OCI-LY1 (cell line): ENCODE data around the gene AFAP1.

ENCODE experiments used
- H2AFZ ChIP-seq: fragments of 200-600 bp; sonication (generic), shearing (Covaris generic); 2 replicates; pipeline ENCODE4 v1.6.0; 2014; ENCODE audit warnings: antibody characterized with exemption, mild to moderate bottlenecking, low read length
- H3F3A ChIP-seq: fragments of 200-600 bp; sonication (generic), shearing (Covaris generic); 2 replicates; pipeline ENCODE4 v1.6.0; 2014; ENCODE audit warnings: mild to moderate bottlenecking, antibody characterized with exemption, low read length, moderate library complexity; ENCODE audit not compliant: insufficient read depth
- H3K27ac ChIP-seq: fragments of 200-600 bp; sonication (generic); 2 replicates; pipeline ENCODE4 v1.5.1; 2014; ENCODE audit warnings: low read length, mixed run types, mild to moderate bottlenecking, low read depth; ENCODE audit not compliant: poor library complexity, severe bottlenecking
- H3K27me3 ChIP-seq: fragments of 200-600 bp; sonication (generic); 2 replicates; pipeline ENCODE4 v1.6.0; 2014; ENCODE audit warnings: antibody characterized with exemption, mild to moderate bottlenecking, low read length, moderate library complexity; ENCODE audit not compliant: insufficient read depth
- H3K36me3 ChIP-seq: fragments of 200-600 bp; sonication (generic); 2 replicates; pipeline ENCODE4 v1.6.1; 2014; ENCODE audit warnings: mild to moderate bottlenecking, antibody characterized with exemption, low read length, moderate library complexity, mixed read lengths; ENCODE audit not compliant: insufficient read depth
- H3K4me1 ChIP-seq: fragments of 200-600 bp; sonication (generic); 2 replicates; pipeline ENCODE4 v1.5.1; 2014; ENCODE audit warnings: mild to moderate bottlenecking, low read length, moderate library complexity; ENCODE audit not compliant: insufficient read depth, severe bottlenecking
- H3K4me2 ChIP-seq: fragments of 200-600 bp; sonication (generic), shearing (Covaris generic); 2 replicates; pipeline ENCODE4 v1.6.1; 2014; ENCODE audit warnings: low read length
- H3K4me3 ChIP-seq: fragments of 200-600 bp; sonication (generic); 2 replicates; pipeline ENCODE4 v1.5.1; 2014; ENCODE audit warnings: low read length, low read depth, mild to moderate bottlenecking, mixed read lengths; ENCODE audit not compliant: poor library complexity, severe bottlenecking
- H3K79me2 ChIP-seq: fragments of 200-600 bp; shearing (Covaris generic); 2 replicates; pipeline ENCODE4 v1.6.1; 2016; ENCODE audit warnings: mixed run types, low read length, mixed read lengths; ENCODE audit not compliant: insufficient read depth
- H3K9ac ChIP-seq: fragments of 200-600 bp; sonication (generic), shearing (Covaris generic); 2 replicates; pipeline ENCODE4 v1.6.1; 2014; ENCODE audit warnings: mild to moderate bottlenecking, low read length, mixed read lengths
- H3K9me2 ChIP-seq: fragments of 200-600 bp; sonication (generic), shearing (Covaris generic); 2 replicates; pipeline ENCODE4 v1.6.1; 2014; ENCODE audit warnings: low read depth, mild to moderate bottlenecking, low read length, mixed read lengths
- H3K9me3 ChIP-seq: fragments of 200-600 bp; shearing (Covaris generic); 2 replicates; pipeline ENCODE4 v1.6.1; 2014; ENCODE audit warnings: low read length, mixed read lengths
- H4K20me1 ChIP-seq: fragments of 200-600 bp; sonication (generic), shearing (Covaris generic); 2 replicates; pipeline ENCODE4 v1.6.0; 2016; ENCODE audit warnings: mild to moderate bottlenecking, low read length; ENCODE audit not compliant: insufficient read depth
- CTCF ChIP-seq: fragments of 200-600 bp; sonication (generic), shearing (Covaris generic); IDR thresholded peaks from 2 replicates; pipeline ENCODE4 v1.5.1; 2017; ENCODE audit warnings: mild to moderate bottlenecking, antibody characterized with exemption, low read length, moderate library complexity, mixed read lengths
- EZH2 ChIP-seq: fragments of 200-600 bp; sonication (generic), shearing (Covaris generic); IDR thresholded peaks from 2 replicates; pipeline ENCODE4 v1.8.0; 2017; ENCODE audit warnings: borderline replicate concordance, mixed run types, mild to moderate bottlenecking, antibody characterized with exemption, low read length, moderate library complexity, mixed read lengths

AFAP1 gene

GRCh38 chr4:7885216-7886006, 54.2 kb downstream of the AFAP1 start:
- H3F3A ChIP-seq, result no peaks in the 10 kb centered on the region
- H3K4me2 ChIP-seq, result no peak overlapping the region

GRCh38 chr4:7880683-7881082, 59.0 kb downstream of the AFAP1 start:
- Histone ChIP-seq H3K9ac (no peak overlapping the region), H2AFZ (no peak overlapping the region), H3F3A (no peaks in the 10 kb centered on the region), H3K4me3 (no peak overlapping the region), H3K27me3 (no peaks in the 10 kb centered on the region), H3K9me3 (no peaks in the 10 kb centered on the region), H3K79me2 (no peaks in the 10 kb centered on the region), H3K4me1 (no peaks in the 10 kb centered on the region), H4K20me1 (no peaks in the 10 kb centered on the region), H3K36me3 (no peaks in the 10 kb centered on the region), H3K27ac (no peak overlapping the region), H3K9me2 (no peaks in the 10 kb centered on the region), H3K4me2 (no peak overlapping the region)
- TF ChIP-seq EZH2, result no peak
- TF ChIP-seq CTCF, result no peak

More at GRCh38 chr4:7885216-7886006, 54.2 kb downstream of the AFAP1 start:
- Histone ChIP-seq H3K4me3 (no peak overlapping the region), H4K20me1 (no peaks in the 10 kb centered on the region), H2AFZ (no peak overlapping the region), H3K9me2 (no peaks in the 10 kb centered on the region), H3K79me2 (no peaks in the 10 kb centered on the region), H3K4me1 (no peaks in the 10 kb centered on the region), H3K36me3 (no peaks in the 10 kb centered on the region), H3K9ac (no peak overlapping the region), H3K27me3 (no peaks in the 10 kb centered on the region), H3K27ac (no peak overlapping the region), H3K9me3 (no peaks in the 10 kb centered on the region)
- no peak for TF ChIP-seq EZH2

GRCh38 chr4:7879127-7879526, 60.5 kb downstream of the AFAP1 start:
- H3K9me2 ChIP-seq, result no peaks in the 10 kb centered on the region
- no peak overlapping the region for H2AFZ ChIP-seq
- H3K4me3 ChIP-seq, result no peak overlapping the region
- no peak overlapping the region for H3K27ac ChIP-seq
- H3K27me3 ChIP-seq, result no peaks in the 10 kb centered on the region
- H3K4me1 ChIP-seq, result no peaks in the 10 kb centered on the region
- no peaks in the 10 kb centered on the region for H3K9me3 ChIP-seq
- no peak overlapping the region for H3K9ac ChIP-seq
- H3K79me2 ChIP-seq, result no peaks in the 10 kb centered on the region
- H3F3A ChIP-seq, result no peaks in the 10 kb centered on the region
- TF ChIP-seq CTCF (no peak), EZH2 (no peak)
- no peaks in the 10 kb centered on the region for H3K36me3 ChIP-seq
- no peak overlapping the region for H3K4me2 ChIP-seq
- H4K20me1 ChIP-seq, result no peaks in the 10 kb centered on the region

GRCh38 chr4:7878323-7878722, 61.3 kb downstream of the AFAP1 start:
- TF ChIP-seq EZH2, result no peak
- TF ChIP-seq CTCF, result no peak

More at GRCh38 chr4:7878323-7878722, 61.3 kb downstream of the AFAP1 start:
- H3K27me3 ChIP-seq, result no peaks in the 10 kb centered on the region
- H3F3A ChIP-seq, result no peaks in the 10 kb centered on the region
- H3K4me1 ChIP-seq, result no peaks in the 10 kb centered on the region
- no peak overlapping the region for H3K9ac ChIP-seq
- H3K27ac ChIP-seq, result no peak overlapping the region
- no peaks in the 10 kb centered on the region for H3K36me3 ChIP-seq
- no peaks in the 10 kb centered on the region for H3K9me3 ChIP-seq
- H3K4me3 ChIP-seq, result no peak overlapping the region
- H2AFZ ChIP-seq, result no peak overlapping the region
- H3K79me2 ChIP-seq, result no peaks in the 10 kb centered on the region
- no peak overlapping the region for H3K4me2 ChIP-seq
- no peaks in the 10 kb centered on the region for H3K9me2 ChIP-seq
- no peaks in the 10 kb centered on the region for H4K20me1 ChIP-seq
